ENCODE measurements around the gene NAT9.

GRCh38 chr17:74804683-74805082 lies 28.5 kb upstream of the NAT9 start:
- TF ChIP-seq, protein P1, sequence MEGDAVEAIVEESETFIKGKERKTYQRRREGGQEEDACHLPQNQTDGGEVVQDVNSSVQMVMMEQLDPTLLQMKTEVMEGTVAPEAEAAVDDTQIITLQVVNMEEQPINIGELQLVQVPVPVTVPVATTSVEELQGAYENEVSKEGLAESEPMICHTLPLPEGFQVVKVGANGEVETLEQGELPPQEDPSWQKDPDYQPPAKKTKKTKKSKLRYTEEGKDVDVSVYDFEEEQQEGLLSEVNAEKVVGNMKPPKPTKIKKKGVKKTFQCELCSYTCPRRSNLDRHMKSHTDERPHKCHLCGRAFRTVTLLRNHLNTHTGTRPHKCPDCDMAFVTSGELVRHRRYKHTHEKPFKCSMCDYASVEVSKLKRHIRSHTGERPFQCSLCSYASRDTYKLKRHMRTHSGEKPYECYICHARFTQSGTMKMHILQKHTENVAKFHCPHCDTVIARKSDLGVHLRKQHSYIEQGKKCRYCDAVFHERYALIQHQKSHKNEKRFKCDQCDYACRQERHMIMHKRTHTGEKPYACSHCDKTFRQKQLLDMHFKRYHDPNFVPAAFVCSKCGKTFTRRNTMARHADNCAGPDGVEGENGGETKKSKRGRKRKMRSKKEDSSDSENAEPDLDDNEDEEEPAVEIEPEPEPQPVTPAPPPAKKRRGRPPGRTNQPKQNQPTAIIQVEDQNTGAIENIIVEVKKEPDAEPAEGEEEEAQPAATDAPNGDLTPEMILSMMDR (conservative IDR thresholded peaks at IDR 0.05) = no peak
- no peak for TF ChIP-seq ZFX (IDR thresholded peaks at IDR 0.05)
